ENCODE measurements around the gene TWF2.

DNA sequence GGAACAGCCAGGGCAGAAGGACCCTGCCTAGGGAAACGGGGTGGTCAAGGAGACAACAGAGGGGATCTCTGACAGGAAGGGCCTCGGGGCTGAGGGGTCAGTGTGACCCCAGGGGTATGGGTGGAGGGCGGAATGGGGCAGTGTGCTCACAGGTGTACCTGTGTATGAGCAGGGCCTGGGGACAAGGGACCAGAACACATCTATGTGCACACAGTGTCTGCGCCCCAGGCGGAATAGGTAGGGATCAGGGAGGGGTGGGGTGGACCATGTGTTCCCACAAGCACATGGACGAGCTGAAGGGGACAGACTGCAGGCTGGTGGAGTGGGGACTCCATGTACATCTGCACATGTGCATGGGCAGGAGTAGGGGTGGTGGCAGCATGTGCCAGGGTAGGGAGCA, 8.5 kb downstream of the TWF2 start:
- TF ChIP-seq POLR2A (IDR thresholded peaks at IDR 0.05; ENCODE audit: low read depth, low read length), result no peak
- TF ChIP-seq, protein P1, sequence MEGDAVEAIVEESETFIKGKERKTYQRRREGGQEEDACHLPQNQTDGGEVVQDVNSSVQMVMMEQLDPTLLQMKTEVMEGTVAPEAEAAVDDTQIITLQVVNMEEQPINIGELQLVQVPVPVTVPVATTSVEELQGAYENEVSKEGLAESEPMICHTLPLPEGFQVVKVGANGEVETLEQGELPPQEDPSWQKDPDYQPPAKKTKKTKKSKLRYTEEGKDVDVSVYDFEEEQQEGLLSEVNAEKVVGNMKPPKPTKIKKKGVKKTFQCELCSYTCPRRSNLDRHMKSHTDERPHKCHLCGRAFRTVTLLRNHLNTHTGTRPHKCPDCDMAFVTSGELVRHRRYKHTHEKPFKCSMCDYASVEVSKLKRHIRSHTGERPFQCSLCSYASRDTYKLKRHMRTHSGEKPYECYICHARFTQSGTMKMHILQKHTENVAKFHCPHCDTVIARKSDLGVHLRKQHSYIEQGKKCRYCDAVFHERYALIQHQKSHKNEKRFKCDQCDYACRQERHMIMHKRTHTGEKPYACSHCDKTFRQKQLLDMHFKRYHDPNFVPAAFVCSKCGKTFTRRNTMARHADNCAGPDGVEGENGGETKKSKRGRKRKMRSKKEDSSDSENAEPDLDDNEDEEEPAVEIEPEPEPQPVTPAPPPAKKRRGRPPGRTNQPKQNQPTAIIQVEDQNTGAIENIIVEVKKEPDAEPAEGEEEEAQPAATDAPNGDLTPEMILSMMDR (conservative IDR thresholded peaks at IDR 0.05; ENCODE audit: low read depth, low read length), result no peak
- TF ChIP-seq MAFK (IDR thresholded peaks at IDR 0.05; ENCODE audit: low read depth, low read length), result no peak
- TF ChIP-seq MAZ (IDR thresholded peaks at IDR 0.05; ENCODE audit: borderline replicate concordance, low read depth, low read length), result no peak
- TF ChIP-seq BHLHE40 (IDR thresholded peaks at IDR 0.05; ENCODE audit: low read depth, low read length), result no peak
- TF ChIP-seq RAD21 (IDR thresholded peaks at IDR 0.05; ENCODE audit: low read length), result no peak
- no peak for TF ChIP-seq NFE2L2 (IDR thresholded peaks at IDR 0.05; ENCODE audit: low read depth, low read length)
- TF ChIP-seq MXI1 (IDR thresholded peaks at IDR 0.05; ENCODE audit: borderline replicate concordance, low read depth, low read length), result no peak
- no peak for TF ChIP-seq RFX5 (IDR thresholded peaks at IDR 0.05; ENCODE audit: low read depth, low read length)
- no peak for TF ChIP-seq RCOR1 (IDR thresholded peaks at IDR 0.05; ENCODE audit: insufficient replicate concordance, low read length)
- TF ChIP-seq CEBPB (IDR thresholded peaks at IDR 0.05; ENCODE audit: low read depth, low read length), result no peak
- TF ChIP-seq ELK1 (IDR thresholded peaks at IDR 0.05; ENCODE audit: borderline replicate concordance, low read depth, low read length), result no peak
